HCT116 (cell line): ENCODE results near the gene RBM38. TPM values are rescaled to one million over a fixed set of nuclear protein-coding genes. Genes with fewer than 3 reads are reported as not detected.
A peak's percentile ranks its signal among the peaks of the same experiment; 100 is the strongest.

Source experiments
- ATAC-seq: fragments of 200-7000 bp; cut with Tn5 transposase; 2 replicates; pipeline ENCODE4 v1.9.1; 2020; ENCODE audit warnings: mild to moderate bottlenecking, moderate library complexity
- BruUV-seq: library from RNA; stranded (reverse); fragments of 400-500 nt; replicated peaks from 2 replicates; lab custom pipeline; 2021; lab: Mats Ljungman, UMichigan
- CTCF ChIA-PET: fragments of 300-600 bp; sonication (Branson Sonifier 250); formaldehyde crosslinking; loops from one replicate; lab custom pipeline; 2021; ENCODE audit warnings: antibody characterized with exemption; lab: Charles Lee
- POLR2A ChIA-PET: fragments of 300-600, 350-600 bp; sonication (Branson Sonifier 250); formaldehyde crosslinking; loops from one replicate; lab custom pipeline; 2021; ENCODE audit warnings: antibody characterized with exemption; lab: Charles Lee
- RAD21 ChIA-PET, 2 experiments: fragments of 300-600 bp; sonication (Branson Sonifier 250); formaldehyde crosslinking; loops; one replicate each; lab custom pipeline; 2023; ENCODE audit warnings: low total read pairs in 2 of 2; ENCODE audit not compliant: uncharacterized antibody in 2 of 2, unreplicated experiment in 2 of 2, low non-redundant PET in 1 of 2; lab: Charles Lee
- DNase-seq: peaks from one replicate; pipeline ENCODE4 v3.0.0-alpha.2; 2010; ENCODE audit warnings: low read depth, low spot score
- H2AFZ ChIP-seq: fragments of 200-600 bp; shearing (Covaris generic), sonication (generic); 2 replicates; pipeline ENCODE4 v1.6.1; 2017; ENCODE audit warnings: low read depth, mixed run types, mixed read lengths, antibody characterized with exemption, low read length; ENCODE audit not compliant: poor library complexity, severe bottlenecking
- H3K27ac ChIP-seq: 2 replicates; pipeline ENCODE4 v1.5.1; 2012; ENCODE audit warnings: low read depth, low read length
- H3K27me3 ChIP-seq: fragments of 200-600 bp; sonication (generic); 2 replicates; pipeline ENCODE4 v1.6.1; 2016; ENCODE audit warnings: mixed run types, low read length, mixed read lengths; ENCODE audit not compliant: insufficient read depth
- H3K36me3 ChIP-seq, 2 experiments: fragments of 200-500 bp in 1 of 2; fragments of 200-600 bp in 1 of 2; sonication (Bioruptor generic) in 1 of 2; sonication (generic) in 1 of 2; 2 replicates each; pipeline versions ENCODE4 v1.5.1 to v1.6.1; 2014 to 2016; ENCODE audit warnings: low read length in 2 of 2, inconsistent platforms in 1 of 2, mixed read lengths in 1 of 2, mixed run types in 1 of 2; ENCODE audit not compliant: insufficient read depth in 2 of 2, control insufficient read depth in 1 of 2
- H3K4me1 ChIP-seq, 2 experiments: fragments of 200-600 bp in 1 of 2; sonication (generic) in 1 of 2; 2 replicates each; pipeline versions ENCODE4 v1.5.1 to v1.6.1; 2012 to 2017; ENCODE audit warnings: low read length in 2 of 2, inconsistent platforms in 1 of 2, mild to moderate bottlenecking in 1 of 2, mixed read lengths in 1 of 2, mixed run types in 1 of 2, moderate library complexity in 1 of 2; ENCODE audit not compliant: insufficient read depth in 2 of 2, control insufficient read depth in 1 of 2
- H3K4me2 ChIP-seq: fragments of 200-600 bp; sonication (generic); 2 replicates; pipeline ENCODE4 v1.6.1; 2017; ENCODE audit warnings: mixed run types, low read length, mixed read lengths
- H3K4me3 ChIP-seq, 2 experiments: fragments of 200-600 bp in 1 of 2; sonication (generic) in 1 of 2; replicated peaks in 1 of 2; 2 replicates each; pipeline ENCODE4 v1.5.1; 2011 to 2016; ENCODE audit warnings: low read length in 2 of 2, control low read depth in 1 of 2, low read depth in 1 of 2, mild to moderate bottlenecking in 1 of 2, mixed read lengths in 1 of 2, mixed run types in 1 of 2
- H3K79me2 ChIP-seq: fragments of 200-600 bp; sonication (generic); 2 replicates; pipeline ENCODE4 v1.6.1; 2017; ENCODE audit warnings: mild to moderate bottlenecking, mixed run types, low read length, moderate library complexity, mixed read lengths; ENCODE audit not compliant: insufficient read depth
- H3K9ac ChIP-seq: fragments of 200-600 bp; sonication (generic); 2 replicates; pipeline ENCODE4 v1.6.1; 2016; ENCODE audit warnings: low read length, mixed read lengths
- H3K9me2 ChIP-seq: fragments of 200-600 bp; sonication (generic), shearing (Covaris generic); 2 replicates; pipeline ENCODE4 v1.6.1; 2017; ENCODE audit warnings: mixed run types, mild to moderate bottlenecking, moderate library complexity; ENCODE audit not compliant: insufficient read depth
- H3K9me3 ChIP-seq, 2 experiments: fragments of 200-500 bp in 1 of 2; fragments of 200-600 bp in 1 of 2; sonication (Bioruptor generic) in 1 of 2; sonication (generic) in 1 of 2; 2 replicates each; pipeline ENCODE4 v1.6.1; 2014 to 2017; ENCODE audit warnings: low read length in 2 of 2, mixed read lengths in 2 of 2, inconsistent platforms in 1 of 2, low read depth in 1 of 2, mild to moderate bottlenecking in 1 of 2, mixed run types in 1 of 2, moderate library complexity in 1 of 2; ENCODE audit not compliant: control insufficient read depth in 1 of 2, insufficient read depth in 1 of 2
- H4K20me1 ChIP-seq: fragments of 200-600 bp; sonication (generic), shearing (Covaris generic); 2 replicates; pipeline ENCODE4 v1.6.1; 2017; ENCODE audit warnings: mixed run types, mild to moderate bottlenecking, moderate library complexity; ENCODE audit not compliant: insufficient read depth
- CBX3 ChIP-seq: IDR thresholded peaks from 2 replicates; pipeline ENCODE4 v1.6.1; 2012; ENCODE audit warnings: low read depth
- ELF1 ChIP-seq: IDR thresholded peaks from 2 replicates; pipeline ENCODE4 v1.6.1; 2012; ENCODE audit warnings: low read depth, borderline replicate concordance
- EZH2phosphoT487 ChIP-seq: fragments of 200-600 bp; IDR thresholded peaks from 2 replicates; pipeline ENCODE4 v1.6.1; 2018; ENCODE audit warnings: antibody characterized with exemption, borderline replicate concordance
- POLR2A ChIP-seq: IDR thresholded peaks from 2 replicates; pipeline ENCODE4 v1.7.0; 2011; ENCODE audit warnings: borderline replicate concordance; ENCODE audit not compliant: insufficient read depth, insufficient read length; ENCODE audit errors: extremely low read depth
- POLR2AphosphoS5 ChIP-seq: IDR thresholded peaks from 2 replicates; pipeline ENCODE4 v1.6.1; 2011; ENCODE audit warnings: mild to moderate bottlenecking, low read depth, low read length, moderate library complexity
- SIN3A ChIP-seq: IDR thresholded peaks from 2 replicates; pipeline ENCODE4 v1.6.1; 2012; ENCODE audit warnings: low read depth
- TCF7L2 ChIP-seq: IDR thresholded peaks from 2 replicates; pipeline ENCODE4 v1.7.0; 2011; ENCODE audit warnings: borderline replicate concordance, inconsistent platforms; ENCODE audit not compliant: insufficient read depth, insufficient read length; ENCODE audit errors: extremely low read depth
- YY1 ChIP-seq: IDR thresholded peaks from 2 replicates; pipeline ENCODE4 v1.6.1; 2011; ENCODE audit warnings: low read length, low read depth, moderate library complexity, mild to moderate bottlenecking; ENCODE audit not compliant: insufficient replicate concordance; ENCODE audit errors: extremely low read depth
- ZFX ChIP-seq: fragments of 450-650 bp; IDR thresholded peaks from 2 replicates; pipeline ENCODE4 v1.6.1; 2017
- ZNF274 ChIP-seq: fragments of 200-500 bp; sonication (Bioruptor generic); IDR thresholded peaks from 2 replicates; pipeline ENCODE4 v1.6.1; 2014; ENCODE audit warnings: mild to moderate bottlenecking, low read depth, low read length, inconsistent platforms
- intact Hi-C: fragments of 100-400 bp; cut with micrococcal nuclease; formaldehyde crosslinking; loops from 2 replicates; pipeline ENCODE4 v1.10.0; 2022
- total RNA-seq: library from RNA; stranded (reverse); gene quantifications from one replicate; pipeline ENCODE4 v1.2.1, GENCODE V29; 2021; ENCODE audit not compliant: unreplicated experiment
- TF ChIP-seq, protein P1 (sequence below): IDR thresholded peaks from 2 replicates; pipeline ENCODE4 v1.6.1; 2012

Gene RBM38
- total RNA-seq, 1 experiment from 2014 or later, result 36.2 TPM

DNA sequence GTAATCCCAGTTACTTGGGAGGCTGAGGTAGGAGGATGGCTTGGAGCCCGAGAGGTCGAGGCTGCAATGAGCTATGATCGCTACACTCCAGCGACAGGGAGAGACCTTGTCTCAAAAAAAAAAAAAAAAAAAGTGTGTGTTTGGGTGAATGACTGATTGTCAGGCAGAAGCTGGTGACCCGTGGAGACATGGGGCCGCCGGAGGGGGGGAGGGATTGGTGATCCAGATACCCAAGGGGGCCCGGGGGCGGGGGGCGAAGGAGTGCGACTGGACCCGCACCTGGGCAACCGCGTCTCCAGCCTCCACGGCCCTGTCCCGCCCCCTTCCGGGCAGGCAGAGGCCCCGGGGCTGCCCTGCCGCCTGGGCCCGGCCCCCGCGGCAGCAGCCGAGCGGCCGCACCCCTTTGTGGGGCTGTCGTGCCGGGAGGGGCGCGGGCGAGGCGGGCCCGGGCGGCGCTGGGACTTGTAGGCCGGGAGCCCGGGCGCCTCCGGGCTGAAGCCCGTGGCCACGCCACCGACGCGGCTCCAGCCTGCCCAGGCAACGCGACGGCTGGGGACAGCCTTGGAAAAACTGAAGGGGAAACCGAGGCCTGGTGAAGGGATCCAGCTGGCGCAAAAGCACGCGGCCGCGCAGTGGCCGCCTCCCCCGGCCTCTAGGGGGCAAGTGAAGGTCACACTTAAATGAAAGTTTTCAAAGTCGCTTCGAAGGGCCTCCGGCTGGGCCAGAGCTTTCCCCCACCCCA lies 2.1 kb upstream of the RBM38 start (continued):
- TF ChIP-seq POLR2AphosphoS5 (peak; percentile 39), EZH2phosphoT487 (no peak), ZNF274 (no peak), YY1 (no peak)

DNA sequence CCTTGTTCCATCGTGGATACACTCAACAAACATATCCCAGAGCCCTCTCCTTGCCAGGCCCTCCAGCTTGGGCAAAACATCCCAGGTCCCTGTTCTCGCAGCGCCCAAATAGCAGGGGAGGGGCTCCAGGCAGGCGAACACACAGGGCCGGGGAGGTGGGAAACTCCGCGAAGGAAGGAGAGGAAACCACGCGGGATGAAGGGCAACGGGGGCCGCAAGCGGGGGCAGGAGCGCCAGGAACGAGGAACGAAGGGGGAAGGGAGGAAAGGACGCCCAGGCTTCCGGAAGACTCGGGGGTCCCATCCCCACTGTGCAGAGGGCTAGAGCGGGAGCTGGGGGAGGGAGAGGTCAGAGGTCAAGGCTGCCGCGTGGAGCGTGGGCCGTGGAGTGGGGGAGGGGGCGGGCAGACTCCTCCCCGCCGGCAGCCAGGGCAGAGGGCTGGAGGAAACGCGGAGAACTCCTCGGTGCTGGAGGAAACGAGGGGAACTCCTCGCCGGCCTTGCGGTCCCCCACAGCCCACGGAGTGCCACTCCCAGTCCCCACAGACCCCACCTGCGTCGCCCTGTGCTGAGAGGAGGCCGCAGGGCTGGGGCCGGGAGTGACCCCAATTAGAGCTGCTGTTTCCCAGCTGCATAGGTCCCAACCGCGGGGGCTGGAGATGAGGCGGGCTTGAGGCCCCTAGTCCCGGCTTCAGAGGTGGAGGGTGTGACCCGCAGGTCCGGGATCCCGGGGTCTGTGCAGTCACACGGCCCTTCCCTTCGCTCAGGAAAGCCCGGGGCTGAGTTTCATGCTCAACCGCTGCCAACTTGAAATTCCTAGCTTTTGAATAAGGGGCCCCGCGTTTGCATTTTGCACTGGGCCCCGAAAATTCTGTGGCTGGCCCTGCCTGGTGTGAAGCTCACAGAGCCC lies 1.2 kb upstream of the RBM38 start:
- ChIA-PET CTCF (interaction anchor here (0.8 to 2.2 kb wide), 4 partner anchors 8 to 109 kb away, joined by 3 to 5 read pairs (median 4); no protein-coding TSS in a partner anchor), POLR2A (no interaction called here), RAD21 (interaction anchor here in 1 of 2 experiments (0.6 kb wide), 1 partner anchor 146 kb away, joined by 3 read pairs; no protein-coding TSS in a partner anchor)
- Histone ChIP-seq H3K9me3 (no peaks in the 10 kb centered on the region), H3K4me3 (peak overlapping the region; percentile 35 to 50), H3K27me3 (no peaks in the 10 kb centered on the region), H3K9me2 (no peaks in the 10 kb centered on the region), H3K79me2 (peaks cover 31% of the 10 kb centered on the region), H3K4me2 (peak overlapping the region; percentile 81), H2AFZ (no peak overlapping the region), H3K36me3 (peaks cover 13 to 18% of the 10 kb centered on the region in 2 experiments; a peak in 3 of 4 replicates), H3K9ac (peak overlapping the region; percentile 62), H3K27ac (peak overlapping the region; percentile 75), H3K4me1 (peaks cover 24 to 38% of the 10 kb centered on the region in 2 experiments), H4K20me1 (no peaks in the 10 kb centered on the region)
- DNase-seq, result no peak
- intact Hi-C loops, result loop anchor here (10.0 kb wide), 1 partner anchor 205 kb away; no protein-coding TSS in a partner anchor
- no TSS peak for BruUV-seq
- ATAC-seq, result no peak
- no peak for TF ChIP-seq TCF7L2
- TF ChIP-seq ELF1, result no peak
- TF ChIP-seq POLR2A, result peak; percentile 14
- no peak for TF ChIP-seq SIN3A
- no peak for TF ChIP-seq CBX3
- no peak for TF ChIP-seq ZFX
- TF ChIP-seq, protein P1, sequence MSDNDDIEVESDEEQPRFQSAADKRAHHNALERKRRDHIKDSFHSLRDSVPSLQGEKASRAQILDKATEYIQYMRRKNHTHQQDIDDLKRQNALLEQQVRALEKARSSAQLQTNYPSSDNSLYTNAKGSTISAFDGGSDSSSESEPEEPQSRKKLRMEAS, result no peak
